Activated T-cell treated with anti-CD3 and anti-CD28 coated beads for 48 hours (primary cell): Measurements from ENCODE around the gene RAB1B.
"Not testable (repeated sequence)": the region's sequence is repeated elsewhere in the genome, so short reads cannot be mapped to it uniquely, and the experiment has no call there.

ENCODE experiments used
- DNase-seq: peaks from one replicate; pipeline ENCODE4 v3.0.0-alpha.2; 2020; ENCODE audit warnings: low read depth

Gene RAB1B

DNA sequence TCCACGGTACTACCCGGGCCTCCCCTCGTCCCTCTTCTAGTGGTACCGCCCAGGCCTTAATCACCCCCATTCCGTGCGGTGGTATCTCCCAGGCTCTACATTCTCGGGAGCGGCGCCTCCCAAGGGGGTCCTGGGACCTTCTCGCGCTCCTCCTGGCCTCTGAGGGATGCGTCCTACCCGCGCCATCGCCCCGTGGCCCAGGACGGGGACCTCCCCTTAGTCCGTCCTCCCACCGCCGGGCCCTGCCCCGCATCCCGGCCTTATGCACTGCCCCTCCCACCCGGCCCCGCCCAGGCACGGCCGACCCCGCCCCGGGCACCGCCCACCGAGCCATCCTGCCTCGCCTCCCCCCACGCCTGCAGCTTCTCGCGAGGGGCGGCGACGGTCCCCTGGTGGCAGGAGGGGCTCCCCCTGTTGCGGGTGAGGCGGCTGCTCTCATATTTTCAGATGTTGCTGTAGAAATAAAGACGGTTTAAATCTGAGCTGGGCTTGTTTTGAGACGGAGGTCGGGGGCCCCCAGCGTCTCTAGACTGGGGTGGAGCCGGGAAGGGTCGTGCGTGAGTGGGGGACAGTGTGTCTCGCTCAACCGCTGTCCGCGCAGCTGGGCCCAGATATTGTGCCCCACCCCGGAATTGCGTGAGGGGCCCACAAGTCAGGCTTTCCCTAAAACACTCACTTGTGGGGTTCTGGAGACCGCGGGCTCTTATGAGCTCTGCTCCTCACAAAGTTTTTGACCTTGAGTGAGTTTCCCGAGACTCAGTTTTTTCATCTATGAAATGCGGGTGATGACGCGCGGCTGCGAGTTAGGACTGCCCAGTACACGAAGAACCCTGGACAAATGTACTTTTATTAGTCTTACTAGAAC lies 828 bp upstream of the RAB1B start:
- peak; percentile 86 for DNase-seq

- DNase-seq = no peak
These were observed 790 bp downstream of the RAB1B start for GRCh38 chr11:66268952-66269905.

GRCh38 chr11:66271816-66272215 lies 3.4 kb downstream of the RAB1B start:
- DNase-seq = no peak

DNA sequence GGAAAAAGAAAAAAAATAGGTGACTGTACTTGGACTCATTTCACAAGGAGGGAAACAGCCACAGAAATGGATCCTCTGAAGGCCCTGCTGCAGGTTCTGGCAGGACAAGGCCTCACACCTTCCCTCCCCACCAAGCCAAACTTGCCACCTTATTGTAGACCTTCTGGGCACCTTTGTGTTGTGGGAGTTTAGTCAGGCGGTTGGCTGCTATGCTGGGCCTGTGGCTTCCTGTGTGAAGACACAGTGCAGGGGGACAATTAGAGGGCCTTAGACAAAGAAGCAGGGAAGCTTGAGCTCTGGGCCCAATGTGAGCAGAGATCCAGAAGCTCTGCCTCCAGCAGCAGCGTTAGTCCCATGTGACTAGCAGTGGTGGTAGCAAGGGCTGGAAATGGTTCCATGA lies 4.2 kb downstream of the RAB1B start:
- DNase-seq = no peak

GRCh38 chr11:66274219-66274618 lies 5.8 kb downstream of the RAB1B start:
- DNase-seq = no peak

DNA sequence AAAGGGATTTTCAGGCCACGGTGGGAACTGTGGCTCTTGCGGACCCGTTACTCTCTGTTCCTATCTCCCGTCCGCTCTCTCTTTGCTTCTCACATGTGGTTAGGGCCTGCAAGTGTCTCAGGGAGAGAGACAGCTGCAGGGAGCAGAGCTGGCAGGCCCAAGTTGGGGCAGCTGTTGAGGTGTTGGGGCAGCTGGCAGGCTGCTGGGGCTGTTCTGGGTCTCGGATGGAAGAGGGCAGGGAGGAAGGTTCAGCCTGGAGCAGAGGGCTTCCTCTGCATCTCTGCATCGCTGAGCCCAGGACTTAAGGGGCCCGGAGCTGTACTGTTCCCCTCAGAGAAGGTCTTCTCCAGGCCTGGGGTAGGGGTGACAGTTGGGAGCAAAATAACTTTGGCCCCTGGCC lies 7.0 kb downstream of the RAB1B start:
- no peak for DNase-seq

GRCh38 chr11:66275984-66276612 lies 7.7 kb downstream of the RAB1B start:
- DNase-seq = no peak

DNA sequence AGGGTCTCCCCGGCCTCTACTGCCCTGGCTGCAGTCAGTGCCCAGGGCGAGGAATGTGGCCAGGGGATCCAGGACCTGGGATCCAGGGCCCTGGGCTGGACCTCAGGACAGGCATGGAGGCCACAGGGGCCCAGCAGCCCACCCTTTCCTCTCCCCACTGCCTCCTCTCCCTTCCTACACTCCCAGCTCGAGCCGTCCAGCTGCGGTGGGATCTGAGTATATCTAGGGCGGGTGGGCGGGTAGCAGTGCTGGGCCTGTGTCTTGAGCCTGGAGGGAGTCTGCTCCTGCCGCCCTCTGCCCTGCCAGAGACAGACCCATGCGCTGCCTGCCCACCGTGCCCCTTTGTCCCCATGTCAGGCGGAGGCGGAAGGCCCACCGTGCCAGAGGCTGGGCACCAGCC lies 8.2 kb downstream of the RAB1B start:
- not testable (repeated sequence) for DNase-seq

GRCh38 chr11:66277064-66277463 lies 8.6 kb downstream of the RAB1B start:
- not testable (repeated sequence) for DNase-seq

GRCh38 chr11:66277471-66278362 lies 9.3 kb downstream of the RAB1B start, which contains the start of gene CNIH2:
Gene CNIH2, plus strand, starts transcription at chr11:66278175. Its CDS starts 282 bp downstream, at chr11:66278457.
- DNase-seq = peak; percentile 52

DNA sequence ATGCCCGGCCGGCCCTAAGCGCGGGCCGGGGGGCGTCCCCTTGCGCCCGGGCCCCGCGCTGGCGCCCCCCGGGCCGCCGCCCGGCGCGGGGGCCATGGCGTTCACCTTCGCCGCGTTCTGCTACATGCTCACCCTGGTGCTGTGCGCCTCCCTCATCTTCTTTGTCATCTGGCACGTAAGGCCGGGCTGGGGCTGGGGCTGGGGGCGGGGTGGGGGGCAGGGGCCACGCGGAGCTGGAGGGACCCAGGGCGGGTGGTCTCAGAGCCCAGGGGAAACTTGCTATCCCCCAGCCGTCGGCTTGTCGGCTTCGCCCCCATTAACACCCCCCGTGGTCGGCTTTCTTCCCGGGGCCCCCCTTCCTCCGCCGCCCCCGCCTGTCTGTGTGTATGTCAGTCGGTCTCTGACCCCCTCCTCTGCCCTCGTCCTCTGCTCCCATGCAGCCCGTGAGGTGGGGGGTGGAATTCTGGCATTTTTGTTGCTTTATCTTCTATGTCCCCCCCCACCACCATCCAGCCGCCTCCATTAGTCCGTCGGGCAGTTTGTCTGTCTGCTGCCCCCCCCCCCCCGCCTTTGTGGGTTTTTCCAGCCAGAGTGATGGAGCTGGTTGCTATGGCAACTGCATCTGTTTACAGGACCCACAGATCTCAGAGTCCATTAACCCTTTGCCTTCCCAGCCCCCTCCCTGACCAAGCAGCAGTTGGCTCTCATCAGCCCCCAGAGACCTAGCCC lies 10.1 kb downstream of the RAB1B start:
- no peak for DNase-seq

DNA sequence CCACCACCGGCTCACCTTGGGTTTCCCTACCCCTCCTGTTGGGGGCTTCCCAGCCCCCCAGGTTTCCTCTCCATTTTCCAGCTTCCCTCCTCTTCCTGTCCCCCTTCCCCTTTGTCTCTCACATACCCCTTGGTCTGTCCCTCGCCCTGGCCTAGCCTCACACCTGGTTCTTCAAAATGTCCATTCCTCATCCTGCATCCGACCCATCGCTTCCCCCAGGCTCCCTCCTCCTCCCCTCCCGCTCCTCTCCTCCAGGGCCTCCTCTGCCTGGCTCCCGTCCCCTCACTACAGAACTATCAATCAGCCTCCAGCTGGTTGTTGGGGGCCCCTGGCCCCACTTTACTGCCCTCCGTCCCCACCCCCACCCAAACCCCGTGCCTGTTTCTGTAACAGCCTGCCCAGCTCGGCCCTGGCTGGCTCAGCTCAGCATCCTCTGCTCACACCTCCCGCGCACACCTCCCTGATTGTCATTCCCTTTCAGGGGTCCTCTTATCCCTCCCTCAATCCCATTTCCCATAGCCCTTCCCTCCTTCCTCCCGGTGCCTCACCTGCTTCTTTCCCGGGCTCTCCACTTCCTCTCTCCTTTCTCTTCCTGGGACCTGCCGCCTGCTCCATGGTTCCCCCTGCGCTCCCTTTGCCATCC lies 10.8 kb downstream of the RAB1B start:
- no peak for DNase-seq

- no peak for DNase-seq
These were observed 12.0 kb downstream of the RAB1B start for GRCh38 chr11:66280428-66280827.

DNA sequence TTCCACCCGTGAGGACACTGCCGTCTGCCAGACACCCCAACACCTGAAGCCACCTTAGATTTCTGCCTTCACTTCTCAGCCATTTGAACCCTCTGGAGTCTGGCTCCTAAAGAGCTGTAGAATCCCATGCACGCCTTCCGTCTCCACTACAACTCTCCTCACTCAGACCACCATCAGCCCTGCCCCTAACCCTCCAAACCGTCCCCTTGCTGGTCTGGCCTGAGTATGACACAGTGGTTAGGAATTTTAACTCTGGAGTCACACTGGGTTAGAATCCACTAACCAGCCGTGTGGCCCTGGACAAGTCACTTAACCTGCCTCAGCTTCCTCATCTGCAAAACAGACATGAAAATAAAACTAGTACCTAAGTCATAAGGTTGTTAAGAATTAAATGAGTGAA lies 12.6 kb downstream of the RAB1B start:
- DNase-seq = no peak

- no peak for DNase-seq
These were observed 13.5 kb downstream of the RAB1B start for GRCh38 chr11:66281776-66282467.

DNA sequence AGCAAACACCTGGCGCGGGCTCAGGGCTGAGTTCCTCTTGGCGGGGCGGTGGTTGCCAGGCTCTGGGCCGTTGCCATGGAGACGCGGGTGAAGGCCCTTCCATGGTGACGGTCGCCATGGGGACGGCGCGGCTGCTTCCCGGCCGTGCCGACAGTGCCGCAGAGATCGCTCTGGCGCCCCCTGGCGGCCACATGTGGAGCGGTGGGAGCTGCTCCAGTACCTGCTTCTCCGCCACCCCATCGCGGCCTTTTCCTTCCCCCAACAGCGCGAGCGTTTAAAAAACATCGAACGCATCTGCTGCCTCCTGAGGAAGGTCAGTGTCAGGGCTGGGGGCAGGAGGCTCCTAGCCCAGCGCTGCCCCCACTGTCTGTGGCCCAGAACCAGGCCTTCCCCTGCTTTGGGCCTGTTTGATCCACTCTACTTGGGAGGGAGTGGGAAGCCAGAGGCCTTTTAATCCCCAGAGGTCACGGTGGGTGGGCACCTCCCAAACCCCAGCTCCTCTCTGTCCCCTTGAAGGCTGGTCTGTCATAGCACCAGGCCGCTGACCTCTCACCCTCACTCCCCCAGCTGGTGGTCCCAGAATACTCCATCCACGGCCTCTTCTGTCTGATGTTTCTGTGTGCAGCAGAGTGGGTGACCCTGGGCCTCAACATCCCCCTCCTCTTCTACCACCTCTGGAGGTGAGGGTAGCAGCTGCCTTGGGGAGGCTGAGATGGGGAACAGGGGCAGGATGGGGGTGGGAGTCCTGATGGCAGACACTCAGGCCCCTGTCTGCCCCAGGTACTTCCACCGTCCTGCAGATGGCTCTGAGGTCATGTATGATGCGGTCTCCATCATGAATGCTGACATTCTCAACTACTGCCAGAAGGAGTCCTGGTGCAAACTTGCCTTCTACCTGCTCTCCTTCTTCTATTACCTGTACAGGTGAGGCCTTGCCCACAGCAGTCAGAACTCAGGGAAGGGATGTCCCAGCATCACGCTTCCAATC lies 14.3 kb downstream of the RAB1B start:
- peak; percentile 99 for DNase-seq

GRCh38 chr11:66283461-66284105 lies 15.1 kb downstream of the RAB1B start:
- no peak for DNase-seq
